Gastroesophageal sphincter (tissue), 4 donors: ENCODE data around the gene OTOF. TPM values are rescaled to one million over a fixed set of nuclear protein-coding genes. Genes with fewer than 3 reads are reported as not detected.

Source experiments
- ATAC-seq: fragments of 150-250 bp; one replicate; pipeline ENCODE4 v1.9.1; 2016; ENCODE audit warnings: mild to moderate bottlenecking, moderate library complexity
- H3K27ac ChIP-seq, 4 donors: fragments of 200-600 bp; sonication (generic) in 3 of 4; 1 replicate in 3 of 4; 2 replicates in 1 of 4; pipeline ENCODE4 v1.5.1; 2016 to 2019
- H3K27me3 ChIP-seq: fragments of 200-600 bp; sonication (generic); one replicate; pipeline ENCODE4 v1.5.1; 2019
- H3K36me3 ChIP-seq, 2 donors: fragments of 200-600 bp; sonication (generic); one replicate each; pipeline ENCODE4 v1.5.1; 2019; ENCODE audit warnings: control low read depth in 1 of 2
- H3K4me1 ChIP-seq, 3 donors: fragments of 200-600 bp; sonication (generic); 1 replicate in 2 of 3; 2 replicates in 1 of 3; pipeline ENCODE4 v1.5.1; 2016 to 2019; ENCODE audit warnings: control low read depth in 2 of 3
- H3K4me3 ChIP-seq, 2 donors: fragments of 200-600 bp; sonication (generic); one replicate each; pipeline ENCODE4 v1.5.1; 2019; ENCODE audit warnings: mild to moderate bottlenecking in 1 of 2, moderate library complexity in 1 of 2
- H3K9me3 ChIP-seq, 3 donors: fragments of 200-600 bp; sonication (generic); one replicate each; pipeline ENCODE4 v1.5.1; 2017 to 2019; ENCODE audit warnings: control low read depth in 2 of 3
- EP300 ChIP-seq: sonication (generic); formaldehyde crosslinking; IDR thresholded peaks from one replicate; pipeline ENCODE4 v1.6.1; 2017; ENCODE audit warnings: antibody characterized with exemption, mild to moderate bottlenecking
- POLR2A ChIP-seq, 2 donors: fragments of 450-650 bp; IDR thresholded peaks; one replicate each; pipeline ENCODE4 v1.6.1; 2017; ENCODE audit warnings: antibody characterized with exemption in 2 of 2, mild to moderate bottlenecking in 2 of 2, moderate library complexity in 1 of 2
- POLR2AphosphoS5 ChIP-seq: sonication (generic); formaldehyde crosslinking; IDR thresholded peaks from one replicate; pipeline ENCODE4 v1.6.1; 2017; ENCODE audit warnings: antibody characterized with exemption
- WGBS, 2 donors: methylation state at CpG; one replicate each; pipeline ENCODE4 v1.1.5; 2018; ENCODE audit warnings: low coverage in 1 of 2; 5-methylcytosine and 5-hydroxymethylcytosine counted together
- total RNA-seq, 4 donors: library from RNA; depleted of rRNA; stranded (reverse); fragments of >200 nt; gene quantifications; one replicate each; pipeline ENCODE4 v1.1.0, GENCODE V29; 2016
- TF ChIP-seq, protein P1 (sequence below), 4 experiments: fragments of 200-600 bp in 2 of 4; fragments of 450-650 bp in 2 of 4; sonication (generic) in 1 of 4; IDR thresholded peaks; one replicate each; pipeline ENCODE4 v1.5.1; 2017 to 2019; ENCODE audit warnings: antibody characterized with exemption in 4 of 4, mild to moderate bottlenecking in 2 of 4, moderate library complexity in 2 of 4

OTOF gene
- total RNA-seq, 4 donors from 2014 or later, result under 0.01 to 0.35 TPM; not detected in 2

DNA sequence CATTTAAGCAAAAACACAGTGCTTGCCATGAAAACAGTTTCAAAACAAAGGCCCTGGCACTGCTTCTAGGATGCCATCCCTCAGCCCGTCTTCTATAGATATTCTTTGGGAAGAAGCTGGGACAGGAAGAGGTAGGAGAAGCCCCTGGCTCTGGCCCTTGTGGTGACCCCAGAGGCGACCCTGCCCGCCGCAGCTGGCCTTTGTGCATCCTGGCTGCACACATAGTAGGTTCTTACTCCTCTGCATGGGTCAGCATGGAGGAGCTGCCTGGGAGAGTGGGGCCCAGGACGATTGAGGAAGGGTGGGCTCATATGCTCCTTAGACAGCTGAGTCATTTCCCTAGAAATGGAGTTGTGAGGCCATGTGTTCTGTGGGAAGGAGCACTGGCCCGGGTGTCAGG, 44.4 kb upstream of the OTOF start:
- WGBS, 2 donors, result 57 to 67% methylated on average over 1 to 4 of the region's 6 CpGs
- Histone ChIP-seq H3K9me3 (no peaks in the 10 kb centered on the region), H3K27me3 (peaks cover 51% of the 10 kb centered on the region)

DNA sequence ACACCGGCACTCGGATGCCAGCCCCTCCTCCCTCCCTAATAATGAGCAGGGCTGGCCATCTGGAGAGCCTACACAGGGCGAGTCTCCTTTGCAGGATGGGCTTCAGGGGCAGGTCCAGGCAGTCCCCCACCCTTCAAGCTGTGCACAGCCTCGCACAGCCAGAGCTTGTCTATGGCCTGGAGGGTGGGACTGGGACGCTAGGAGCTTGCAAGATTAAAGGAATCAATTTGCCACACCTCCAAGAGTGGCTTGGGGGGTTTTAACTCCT, 43.9 kb upstream of the OTOF start:
- Histone ChIP-seq H3K4me1 (no peaks in the 10 kb centered on the region), H3K27ac (no peak overlapping the region), H3K4me3 (no peak overlapping the region), H3K27me3 (peaks cover 51% of the 10 kb centered on the region), H3K36me3 (no peaks in the 10 kb centered on the region), H3K9me3 (no peaks in the 10 kb centered on the region)
- TF ChIP-seq POLR2A (IDR thresholded peaks at IDR 0.05), result no peak
- no peak for TF ChIP-seq EP300
- no peak for TF ChIP-seq POLR2AphosphoS5
- TF ChIP-seq, protein P1, sequence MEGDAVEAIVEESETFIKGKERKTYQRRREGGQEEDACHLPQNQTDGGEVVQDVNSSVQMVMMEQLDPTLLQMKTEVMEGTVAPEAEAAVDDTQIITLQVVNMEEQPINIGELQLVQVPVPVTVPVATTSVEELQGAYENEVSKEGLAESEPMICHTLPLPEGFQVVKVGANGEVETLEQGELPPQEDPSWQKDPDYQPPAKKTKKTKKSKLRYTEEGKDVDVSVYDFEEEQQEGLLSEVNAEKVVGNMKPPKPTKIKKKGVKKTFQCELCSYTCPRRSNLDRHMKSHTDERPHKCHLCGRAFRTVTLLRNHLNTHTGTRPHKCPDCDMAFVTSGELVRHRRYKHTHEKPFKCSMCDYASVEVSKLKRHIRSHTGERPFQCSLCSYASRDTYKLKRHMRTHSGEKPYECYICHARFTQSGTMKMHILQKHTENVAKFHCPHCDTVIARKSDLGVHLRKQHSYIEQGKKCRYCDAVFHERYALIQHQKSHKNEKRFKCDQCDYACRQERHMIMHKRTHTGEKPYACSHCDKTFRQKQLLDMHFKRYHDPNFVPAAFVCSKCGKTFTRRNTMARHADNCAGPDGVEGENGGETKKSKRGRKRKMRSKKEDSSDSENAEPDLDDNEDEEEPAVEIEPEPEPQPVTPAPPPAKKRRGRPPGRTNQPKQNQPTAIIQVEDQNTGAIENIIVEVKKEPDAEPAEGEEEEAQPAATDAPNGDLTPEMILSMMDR (IDR thresholded peaks at IDR 0.05), result no peak
- no peak for ATAC-seq
- 22 to 29% methylated on average over 1 to 5 of the region's 5 CpGs for WGBS, 2 donors

More for the DNA sequence above, 44.4 kb upstream of the OTOF start:
- no peak for ATAC-seq
- Histone ChIP-seq H3K27ac (no peak overlapping the region), H3K4me3 (no peak overlapping the region), H3K4me1 (no peaks in the 10 kb centered on the region), H3K36me3 (no peaks in the 10 kb centered on the region)
- TF ChIP-seq EP300 (no peak), POLR2A (IDR thresholded peaks at IDR 0.05) (no peak), POLR2AphosphoS5 (no peak)
- TF ChIP-seq, protein P1 (IDR thresholded peaks at IDR 0.05), result no peak

DNA sequence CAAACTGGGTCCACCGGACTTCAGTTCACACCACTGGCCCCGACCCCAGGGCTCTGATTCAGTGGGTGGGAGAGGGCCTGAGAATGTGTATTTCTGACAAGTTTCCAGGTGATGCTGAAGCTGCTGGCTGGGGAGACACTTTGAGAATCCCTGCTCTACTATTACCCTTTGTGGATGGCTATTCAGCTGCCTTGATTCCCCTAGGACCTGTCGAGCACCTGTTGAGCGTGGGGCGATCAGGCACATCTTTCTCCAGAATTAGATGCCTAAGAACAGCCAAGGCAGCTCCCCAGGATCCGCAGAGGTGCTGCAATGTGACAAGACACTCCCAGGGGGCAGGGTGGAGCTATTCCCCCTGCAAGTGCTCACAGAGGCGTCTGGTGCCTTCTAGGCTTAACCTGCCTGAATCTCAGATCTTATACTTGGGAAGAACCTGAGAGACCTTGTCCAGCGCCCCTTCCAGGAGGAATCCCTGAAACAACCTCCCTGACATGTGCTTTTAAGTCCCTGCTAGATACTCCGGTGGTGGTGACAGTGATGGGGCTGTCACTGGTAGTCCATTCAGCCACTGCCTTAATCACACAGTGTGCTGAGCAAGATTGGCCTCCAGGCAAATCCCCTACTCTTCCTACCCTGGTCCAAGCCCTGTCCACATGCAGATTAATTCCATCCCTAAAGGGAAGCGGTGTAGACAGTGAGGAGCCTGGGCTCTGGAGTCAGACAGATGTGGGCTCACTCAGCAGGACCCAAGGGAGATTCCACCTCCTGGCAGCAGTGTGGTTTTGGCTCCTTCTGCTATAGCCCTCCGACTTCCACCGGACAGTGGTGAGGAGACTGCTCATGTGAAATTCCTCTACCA, 43.4 kb upstream of the OTOF start:
- Histone ChIP-seq H3K27me3 (peaks cover 51% of the 10 kb centered on the region), H3K4me3 (no peak overlapping the region), H3K36me3 (no peaks in the 10 kb centered on the region), H3K27ac (no peak overlapping the region), H3K4me1 (no peaks in the 10 kb centered on the region), H3K9me3 (no peaks in the 10 kb centered on the region)
- ATAC-seq, result no peak
- TF ChIP-seq POLR2A (IDR thresholded peaks at IDR 0.05), result no peak
- TF ChIP-seq, protein P1 (IDR thresholded peaks at IDR 0.05), result peak in 1 of 4 experiments; percentile 32
- 51% methylated on average over 8 of the region's 12 CpGs; no CpG with 5 or more reads in 1 of the 2 donors for WGBS, 2 donors

DNA sequence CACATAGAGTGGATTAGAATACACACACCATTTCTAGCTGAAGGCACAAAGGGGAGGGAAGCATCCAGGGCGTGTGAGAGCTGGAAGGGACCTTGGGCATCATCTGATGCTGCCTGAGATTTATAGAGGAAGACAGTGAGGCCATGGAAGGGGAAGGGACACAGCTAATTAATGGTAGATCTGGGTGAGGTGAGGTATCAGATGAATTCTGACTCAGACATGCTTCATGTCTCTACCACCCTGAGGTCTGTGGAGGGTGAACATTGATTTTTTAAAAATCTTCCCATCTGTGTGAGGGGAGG, 42.2 kb upstream of the OTOF start:
- WGBS, 2 donors, result 40% methylated on average over 1 of the region's 1 CpG; no CpG with 5 or more reads in 1 of the 2 donors
- H3K27me3 ChIP-seq, result peaks cover 51% of the 10 kb centered on the region
- no peaks in the 10 kb centered on the region for H3K36me3 ChIP-seq
- H3K27ac ChIP-seq, result no peak overlapping the region
- H3K4me3 ChIP-seq, result no peak overlapping the region
- no peaks in the 10 kb centered on the region for H3K4me1 ChIP-seq
- TF ChIP-seq POLR2AphosphoS5 (no peak), POLR2A (IDR thresholded peaks at IDR 0.05) (no peak), EP300 (no peak)
- TF ChIP-seq, protein P1 (IDR thresholded peaks at IDR 0.05), result no peak
- ATAC-seq, result no peak
- H3K9me3 ChIP-seq, result no peaks in the 10 kb centered on the region

DNA sequence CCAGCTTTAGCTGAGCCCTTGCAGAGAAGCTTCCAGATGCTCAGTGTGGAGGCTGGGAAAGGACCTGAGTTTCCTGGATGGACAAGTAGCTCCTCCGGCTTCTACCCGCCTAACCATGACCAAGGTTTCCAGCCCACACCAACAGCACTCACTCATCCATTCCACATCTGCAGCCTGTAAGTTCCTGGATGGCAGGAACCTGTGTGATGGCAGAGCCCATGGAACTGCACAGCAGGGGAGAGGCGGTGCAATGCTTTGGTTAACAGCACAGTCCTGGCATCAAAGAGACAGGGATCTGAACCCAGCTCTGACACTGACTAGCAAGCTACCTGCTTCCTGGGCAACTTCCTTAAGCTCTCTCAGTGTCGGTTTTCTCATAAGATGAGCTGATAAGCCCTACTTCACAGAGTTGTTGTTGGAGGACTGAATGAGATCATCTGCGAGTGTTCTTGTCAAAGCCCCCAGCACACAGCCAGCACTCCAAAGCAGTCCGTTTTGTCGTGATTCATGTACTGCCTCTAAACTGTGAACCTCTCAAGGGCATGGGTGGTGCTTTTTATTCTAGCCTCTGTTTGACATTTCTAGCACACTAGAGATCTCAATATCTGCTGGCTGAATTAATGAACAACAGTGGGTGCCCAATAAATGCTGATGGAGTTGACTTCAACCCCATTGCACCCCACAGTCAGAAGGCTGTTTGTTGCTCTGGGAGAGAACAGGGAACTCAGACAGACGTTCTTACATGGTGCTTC, 41.6 kb upstream of the OTOF start:
- Histone ChIP-seq H3K36me3 (no peaks in the 10 kb centered on the region), H3K4me3 (no peak overlapping the region), H3K27me3 (peaks cover 51% of the 10 kb centered on the region), H3K9me3 (no peaks in the 10 kb centered on the region), H3K27ac (no peak overlapping the region), H3K4me1 (no peaks in the 10 kb centered on the region)
- TF ChIP-seq, protein P1 (IDR thresholded peaks at IDR 0.05), result no peak
- no peak for TF ChIP-seq EP300
- TF ChIP-seq POLR2A (IDR thresholded peaks at IDR 0.05), result no peak
- TF ChIP-seq POLR2AphosphoS5, result no peak
- no peak for ATAC-seq
- 16 to 61% methylated on average over 2 to 4 of the region's 8 CpGs for WGBS, 2 donors
